NT2/D1 (cell line): ENCODE data around the gene KLF7.

Experiments used
- DNase-seq: peaks from one replicate; pipeline ENCODE4 v3.0.0-alpha.2; 2011; ENCODE audit warnings: low read depth, low spot score
- H3K27me3 ChIP-seq: 2 replicates; pipeline ENCODE4 v1.6.0; 2011; ENCODE audit warnings: mild to moderate bottlenecking; ENCODE audit not compliant: insufficient read length, insufficient read depth
- H3K36me3 ChIP-seq: 2 replicates; pipeline ENCODE4 v1.6.1; 2011; ENCODE audit warnings: mild to moderate bottlenecking, low read length, mixed read lengths; ENCODE audit not compliant: insufficient read depth, insufficient read length
- H3K4me1 ChIP-seq: 2 replicates; pipeline ENCODE4 v1.5.1; 2011; ENCODE audit not compliant: insufficient read depth, insufficient read length
- H3K4me3 ChIP-seq: 2 replicates; pipeline ENCODE4 v1.5.1; 2011; ENCODE audit warnings: low read depth; ENCODE audit not compliant: insufficient read length
- H3K9ac ChIP-seq: 2 replicates; pipeline ENCODE4 v1.6.0; 2011; ENCODE audit warnings: low read depth; ENCODE audit not compliant: insufficient read length
- H3K9me3 ChIP-seq: 2 replicates; pipeline ENCODE4 v1.5.1; 2011; ENCODE audit warnings: mild to moderate bottlenecking, low read length; ENCODE audit not compliant: insufficient read depth
- SUZ12 ChIP-seq: IDR thresholded peaks from 2 replicates; pipeline ENCODE4 v1.6.1; 2011; ENCODE audit not compliant: insufficient read length, insufficient read depth; ENCODE audit errors: extremely low read depth
- YY1 ChIP-seq: IDR thresholded peaks from 2 replicates; pipeline ENCODE4 v1.6.1; 2011; ENCODE audit not compliant: insufficient read length, insufficient read depth
- ZNF274 ChIP-seq: IDR thresholded peaks from 2 replicates; pipeline ENCODE4 v1.6.1; 2011; ENCODE audit warnings: mild to moderate bottlenecking, low read depth, low read length

KLF7 gene

DNA sequence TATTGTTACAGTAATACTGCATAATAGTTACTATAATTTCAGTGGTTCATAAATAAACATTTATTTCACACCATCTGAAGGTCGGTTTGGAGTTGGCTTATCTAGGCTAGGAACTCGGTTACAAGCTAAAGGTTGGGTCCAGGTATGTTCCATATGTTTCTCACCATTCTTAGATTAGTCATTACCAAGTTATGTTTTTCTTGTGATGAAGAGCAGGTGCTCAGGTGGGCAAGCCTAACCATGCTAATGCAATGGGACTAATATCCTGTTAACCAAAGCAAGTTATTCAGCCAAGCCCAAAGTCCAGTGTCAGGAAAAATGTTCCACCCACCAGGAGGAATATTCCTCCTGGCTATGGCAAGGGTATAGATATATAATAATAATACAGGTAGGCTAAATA is 133.3 kb downstream of the KLF7 start:
- Histone ChIP-seq H3K4me1 (no peaks in the 10 kb centered on the region), H3K9me3 (peaks cover 33% of the 10 kb centered on the region), H3K27me3 (no peaks in the 10 kb centered on the region), H3K9ac (no peak overlapping the region), H3K36me3 (no peaks in the 10 kb centered on the region), H3K4me3 (no peak overlapping the region)
- no peak for TF ChIP-seq SUZ12
- TF ChIP-seq ZNF274 = no peak
- no peak for TF ChIP-seq YY1
- DNase-seq = no peak
